GM18508 (cell line): Measurements from ENCODE around the gene ZNF407.

ENCODE experiments used
- ATAC-seq: cut with Tn5 transposase; IDR thresholded peaks from one replicate; pipeline ENCODE4 v1.9.1; 2021; ENCODE audit warnings: moderate number of reproducible peaks; ENCODE audit not compliant: insufficient read depth, unreplicated experiment

ZNF407 gene

DNA sequence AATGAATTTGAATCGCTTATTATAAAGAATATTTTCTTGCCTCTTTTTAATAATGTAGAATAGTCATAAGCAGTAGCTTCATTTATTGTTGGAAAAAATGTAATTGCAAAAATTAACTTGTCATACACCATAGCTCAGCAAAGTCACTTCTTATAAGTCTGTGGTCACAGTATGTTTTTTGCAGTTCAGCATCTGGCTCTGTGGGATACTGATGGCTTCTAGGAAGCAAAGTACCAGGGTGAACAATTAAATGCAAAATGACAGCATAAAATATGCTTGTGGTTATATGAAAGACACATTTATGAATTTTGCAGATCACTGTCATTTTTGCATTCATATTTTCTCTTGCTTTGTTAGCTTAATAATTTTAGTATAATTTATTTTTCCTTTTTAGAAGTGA, 116.5 kb downstream of the ZNF407 start:
- no peak for ATAC-seq

DNA sequence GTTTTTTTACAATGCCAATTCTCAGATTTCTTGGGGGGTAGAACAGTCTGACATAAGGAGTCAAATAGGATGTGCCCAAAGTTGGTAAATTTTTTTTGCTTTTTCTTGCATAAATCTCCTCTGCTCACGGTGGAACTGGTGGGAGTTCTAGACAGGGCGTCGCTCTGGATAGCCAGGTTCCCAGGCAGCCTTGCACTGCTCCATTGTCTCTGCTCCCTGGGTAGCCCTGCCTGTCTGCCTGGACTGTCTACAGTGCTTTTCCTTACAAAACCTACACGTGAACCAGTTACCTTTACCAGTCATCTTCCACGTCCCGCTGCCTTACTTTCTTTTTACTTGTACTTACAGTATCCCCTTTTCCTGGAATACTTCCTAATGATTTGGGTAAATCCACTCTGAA, 117.1 kb downstream of the ZNF407 start:
- no peak for ATAC-seq

DNA sequence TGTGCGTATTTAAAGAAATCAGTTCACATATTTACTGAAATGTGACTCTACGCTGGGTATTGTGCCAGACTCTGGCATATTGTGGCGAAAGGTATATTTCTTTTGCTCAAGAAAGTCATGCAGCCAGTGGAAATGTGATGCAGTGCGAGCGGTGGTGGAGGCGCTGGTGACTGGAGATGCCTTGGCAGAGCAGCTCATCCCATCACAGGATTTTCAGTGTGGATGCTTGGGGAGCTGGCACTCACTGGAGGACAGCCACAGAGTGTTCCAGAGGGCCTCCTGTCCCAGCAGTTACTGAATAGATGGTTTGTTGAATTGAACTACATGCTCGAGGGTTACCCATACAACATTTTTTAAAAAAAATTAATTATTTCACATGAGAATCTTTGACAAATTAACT, 117.6 kb downstream of the ZNF407 start:
- no peak for ATAC-seq

DNA sequence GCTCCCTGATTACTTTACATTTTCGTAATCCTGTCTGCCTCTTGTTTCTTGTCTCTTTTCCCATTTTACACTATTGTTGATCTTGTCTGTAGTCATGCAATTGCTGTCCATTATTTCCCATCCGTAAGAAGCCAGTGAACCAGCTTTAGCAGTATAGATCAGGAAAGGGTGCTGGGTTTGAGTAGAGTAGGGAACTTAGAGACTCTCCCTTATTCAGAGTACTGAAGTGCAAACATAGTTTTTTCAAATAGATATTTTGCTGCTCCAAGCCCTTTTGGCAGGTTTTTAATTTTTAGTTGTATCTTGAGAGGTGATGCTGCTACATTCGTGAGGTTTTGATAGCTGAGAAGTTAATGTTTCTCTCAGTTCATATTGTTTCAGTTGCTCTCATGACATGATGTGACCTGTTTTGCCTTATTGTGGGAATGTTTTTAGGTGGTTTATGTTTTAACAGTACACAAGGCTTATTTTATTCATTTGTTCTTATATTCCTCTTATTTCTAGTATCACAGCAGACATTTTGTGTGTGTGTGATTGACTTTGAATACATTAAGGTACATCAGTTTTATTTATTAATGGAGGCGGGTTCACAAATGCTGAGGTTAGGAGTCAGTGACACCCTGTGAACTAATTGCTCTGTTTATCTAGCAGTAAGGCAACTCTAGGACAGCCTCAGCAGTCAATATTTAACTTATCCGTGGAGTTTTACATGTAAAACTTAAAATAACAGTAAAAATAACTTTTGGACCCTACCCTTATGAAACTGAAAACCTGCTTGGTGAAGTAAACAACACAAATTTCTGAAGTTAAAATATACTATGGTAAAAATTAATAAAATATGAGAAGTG, 118.4 kb downstream of the ZNF407 start:
- no peak for ATAC-seq

DNA sequence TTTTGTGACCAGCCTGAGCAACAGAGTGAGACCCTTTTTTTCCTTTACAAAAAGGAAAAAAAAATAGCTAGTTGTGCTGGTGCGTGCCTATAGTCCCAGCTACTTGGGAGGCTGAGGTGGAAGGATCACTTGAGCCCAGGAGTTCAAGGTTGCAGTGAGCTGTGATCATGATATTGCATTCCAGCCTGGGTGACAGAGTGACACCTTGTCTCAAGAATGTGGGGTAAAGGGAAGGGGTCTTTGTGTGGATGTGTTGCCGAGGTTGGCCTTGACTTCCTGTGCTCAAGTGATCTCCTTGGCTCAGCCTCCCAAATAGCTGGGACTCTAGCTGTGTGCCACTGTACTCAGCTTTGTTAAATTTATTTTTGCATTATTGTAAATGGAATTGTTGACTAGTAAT, 120.6 kb downstream of the ZNF407 start:
- no peak for ATAC-seq

DNA sequence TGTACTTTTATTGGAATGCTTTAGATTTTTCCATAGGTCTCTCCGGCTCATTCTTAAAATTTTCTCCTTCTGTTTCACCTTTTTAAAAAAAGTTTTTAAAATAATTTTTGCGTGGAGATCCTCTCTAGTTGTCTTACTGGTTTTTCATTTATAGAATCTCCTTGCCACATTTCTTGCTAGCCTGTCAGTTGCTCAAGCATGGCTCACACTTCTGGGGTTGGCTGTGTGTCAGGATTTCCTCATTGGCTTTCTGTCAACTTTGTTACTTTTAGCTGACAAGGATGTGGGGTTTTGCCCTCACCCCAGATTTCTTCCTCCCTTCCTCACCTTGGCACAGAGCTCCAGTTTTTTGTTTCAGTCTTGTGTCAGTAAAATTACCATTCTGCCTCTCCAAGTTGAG, 124.6 kb downstream of the ZNF407 start:
- no peak for ATAC-seq

DNA sequence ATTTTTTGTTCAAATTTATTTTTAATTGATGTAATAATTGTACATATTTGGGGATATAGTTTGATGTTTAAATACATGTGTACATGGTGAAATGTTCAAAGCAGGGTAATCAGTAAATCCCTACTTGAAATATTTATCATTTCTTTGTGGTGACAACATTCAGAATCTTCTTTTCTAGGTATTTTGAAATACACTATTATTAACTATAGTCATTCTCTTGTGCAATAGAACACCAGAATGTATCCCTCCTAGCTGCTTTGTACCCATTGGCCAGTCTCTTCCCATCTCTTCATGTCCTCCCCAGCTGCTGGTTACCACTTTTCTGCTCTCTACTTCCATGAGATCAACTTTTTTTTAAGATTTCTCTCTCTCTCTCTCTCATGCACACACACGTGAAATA, 126.5 kb downstream of the ZNF407 start:
- no peak for ATAC-seq

DNA sequence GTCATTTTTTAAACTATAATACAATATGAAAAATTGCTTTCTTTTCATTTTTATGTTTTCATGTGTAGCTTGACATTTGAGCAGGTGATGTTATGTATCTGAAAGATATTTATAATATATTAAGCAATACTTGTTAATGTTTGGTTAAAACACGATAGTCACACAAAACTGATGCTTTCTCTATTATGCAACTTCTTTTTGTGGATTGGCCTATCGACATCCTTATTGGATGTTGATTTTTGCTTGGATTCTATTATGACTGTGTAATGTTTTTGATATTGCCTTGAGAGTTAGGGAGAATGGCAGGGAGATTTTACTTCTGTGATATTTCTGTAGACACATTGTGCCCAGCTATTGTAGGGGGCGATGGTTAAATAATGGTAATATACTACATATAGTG, 128.0 kb downstream of the ZNF407 start:
- no peak for ATAC-seq

DNA sequence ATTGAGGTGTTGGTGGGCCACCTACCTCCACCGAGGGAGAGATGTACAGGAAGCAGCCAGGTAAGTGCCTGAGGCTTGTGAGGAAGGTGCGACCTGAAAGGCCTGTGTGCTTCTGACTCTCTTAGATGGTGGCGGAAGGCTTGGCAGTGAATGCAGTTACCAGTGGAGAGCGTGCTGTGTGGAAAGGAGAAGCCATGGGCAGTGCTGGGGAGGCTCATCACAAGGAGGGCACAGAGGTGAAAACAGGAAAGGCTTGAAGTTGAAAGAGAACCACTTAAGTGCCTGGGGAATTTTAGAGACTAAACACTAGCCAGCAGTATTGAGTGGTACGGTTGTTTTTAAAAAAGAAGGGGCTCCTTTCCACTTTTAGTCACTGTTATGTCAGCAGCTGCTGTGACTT, 130.9 kb downstream of the ZNF407 start:
- no peak for ATAC-seq

DNA sequence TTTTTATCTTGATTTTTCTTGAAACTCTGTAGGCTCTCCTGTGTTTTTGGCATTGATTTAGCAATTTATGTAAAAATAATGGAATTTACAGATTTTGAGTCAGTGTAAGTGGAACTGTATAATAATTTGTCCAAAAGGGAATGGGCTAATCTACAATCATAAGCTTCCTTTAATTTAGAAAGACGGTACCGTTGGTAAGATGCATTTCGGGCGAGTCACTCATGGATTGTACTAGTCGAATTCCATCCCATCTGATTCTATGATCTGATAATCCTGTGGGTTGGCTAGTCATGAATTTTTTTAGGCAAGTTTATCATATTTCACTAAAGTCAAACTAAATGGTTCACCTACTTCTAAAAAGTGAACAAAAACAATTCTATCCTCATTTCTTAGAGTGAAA, 133.4 kb downstream of the ZNF407 start:
- ATAC-seq, result no peak

DNA sequence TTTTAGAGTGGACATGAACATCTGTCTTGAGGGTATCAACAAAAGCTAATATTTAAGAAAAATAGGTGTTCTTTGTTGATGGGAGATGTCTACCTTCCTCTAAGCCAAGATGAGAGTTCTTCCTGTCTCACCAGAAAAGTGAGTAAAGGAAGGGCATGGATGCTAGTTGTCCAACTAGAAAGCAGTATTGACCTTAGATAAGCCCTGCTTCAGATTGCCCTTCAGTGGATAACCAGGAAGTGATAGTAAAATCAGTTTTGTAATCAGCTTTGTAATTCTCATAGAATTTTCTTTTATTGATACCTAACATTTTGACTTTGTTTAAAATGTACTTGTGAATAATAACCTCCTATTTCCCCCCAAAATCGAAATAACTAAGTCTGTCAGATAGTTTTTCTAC, 134.7 kb downstream of the ZNF407 start:
- no peak for ATAC-seq

DNA sequence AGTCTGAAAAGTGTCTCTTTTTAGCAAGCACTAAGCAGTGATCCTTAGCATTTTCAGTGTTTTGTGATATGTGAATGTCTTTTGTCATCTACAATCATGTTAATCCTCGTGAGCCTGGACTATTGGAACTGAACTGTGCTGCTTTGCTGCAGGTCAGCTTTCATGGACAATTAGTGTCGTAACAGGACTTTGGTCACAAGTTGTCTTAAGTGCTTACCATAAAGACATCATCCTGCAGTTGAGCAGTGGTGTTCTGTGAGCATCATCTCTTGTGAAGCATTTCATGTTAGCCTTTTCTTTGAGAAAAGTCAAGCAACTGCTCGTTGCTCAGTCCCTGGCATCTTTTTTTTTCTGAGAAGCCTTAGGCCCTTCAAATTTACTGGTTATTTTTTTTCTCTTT, 135.9 kb downstream of the ZNF407 start:
- ATAC-seq, result no peak

DNA sequence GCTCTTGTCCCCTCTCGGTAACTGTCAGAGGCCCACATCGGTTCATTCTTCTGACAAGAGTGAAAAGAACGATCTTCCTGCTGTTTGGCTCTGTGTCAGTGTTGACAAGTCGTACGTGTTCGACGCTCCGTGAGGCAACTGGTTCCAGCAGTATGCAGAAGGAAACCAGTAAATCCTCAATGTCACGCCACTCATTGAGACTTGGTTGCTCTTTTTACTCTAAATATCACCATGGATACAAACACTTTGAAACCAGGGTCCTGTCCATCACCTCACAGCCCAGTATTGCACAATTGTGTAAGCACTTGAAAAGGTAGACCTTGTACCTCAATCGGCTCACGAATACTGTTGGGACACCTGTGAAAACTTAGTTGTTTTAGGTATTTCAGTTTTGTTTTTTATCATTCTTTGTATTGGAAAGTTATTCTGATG, 136.4 kb downstream of the ZNF407 start:
- ATAC-seq, result no peak

DNA sequence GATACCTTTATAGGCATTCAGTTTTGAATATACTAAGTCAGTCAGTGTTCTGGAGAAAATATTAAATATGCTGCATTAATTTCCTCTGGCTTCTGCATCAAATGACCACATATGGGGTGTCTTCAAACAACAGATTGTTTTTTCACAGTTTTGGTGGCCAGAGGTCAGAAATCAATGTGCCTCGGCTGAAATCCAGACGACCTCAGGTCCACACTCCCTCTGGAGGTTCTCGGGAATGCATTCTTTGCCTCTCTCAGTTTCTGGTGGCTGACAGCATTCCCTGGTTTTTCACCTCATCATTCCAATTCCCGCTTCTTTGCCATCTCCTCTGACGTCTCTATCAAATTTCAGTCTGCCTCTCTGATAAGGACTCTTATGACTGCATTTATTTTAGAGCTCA, 142.3 kb downstream of the ZNF407 start:
- no peak for ATAC-seq

DNA sequence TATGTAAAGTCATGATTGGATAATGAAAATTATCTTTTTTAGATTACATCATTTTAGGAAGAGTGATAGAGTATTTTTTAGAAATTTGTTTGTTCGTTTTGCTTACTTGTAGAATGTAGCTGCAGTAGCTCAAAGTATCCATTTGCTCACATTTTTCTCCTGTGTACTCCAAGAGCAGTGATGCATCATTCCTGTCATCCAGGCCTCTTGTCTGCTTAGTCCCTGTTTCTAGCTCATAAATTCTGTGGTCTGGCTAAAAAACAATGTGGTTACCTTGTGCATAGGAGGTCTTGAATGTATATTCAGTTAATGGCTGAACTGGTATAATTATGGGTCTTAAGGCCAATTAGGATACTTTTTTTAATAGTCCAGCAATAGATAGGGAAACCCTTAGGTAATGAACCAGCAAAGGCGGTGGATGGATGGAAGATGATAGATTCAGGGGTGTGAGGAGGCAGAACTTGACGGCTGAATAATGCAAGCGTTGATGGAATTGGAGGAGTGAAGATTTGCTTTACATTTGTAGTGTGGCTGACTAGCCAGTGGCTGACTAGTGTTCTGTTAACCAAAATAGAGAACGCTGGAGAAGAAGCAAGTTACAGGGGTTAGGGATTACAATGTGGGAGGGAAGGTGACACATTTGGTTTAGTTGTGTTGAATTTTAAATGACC, 145.0 kb downstream of the ZNF407 start:
- no peak for ATAC-seq

DNA sequence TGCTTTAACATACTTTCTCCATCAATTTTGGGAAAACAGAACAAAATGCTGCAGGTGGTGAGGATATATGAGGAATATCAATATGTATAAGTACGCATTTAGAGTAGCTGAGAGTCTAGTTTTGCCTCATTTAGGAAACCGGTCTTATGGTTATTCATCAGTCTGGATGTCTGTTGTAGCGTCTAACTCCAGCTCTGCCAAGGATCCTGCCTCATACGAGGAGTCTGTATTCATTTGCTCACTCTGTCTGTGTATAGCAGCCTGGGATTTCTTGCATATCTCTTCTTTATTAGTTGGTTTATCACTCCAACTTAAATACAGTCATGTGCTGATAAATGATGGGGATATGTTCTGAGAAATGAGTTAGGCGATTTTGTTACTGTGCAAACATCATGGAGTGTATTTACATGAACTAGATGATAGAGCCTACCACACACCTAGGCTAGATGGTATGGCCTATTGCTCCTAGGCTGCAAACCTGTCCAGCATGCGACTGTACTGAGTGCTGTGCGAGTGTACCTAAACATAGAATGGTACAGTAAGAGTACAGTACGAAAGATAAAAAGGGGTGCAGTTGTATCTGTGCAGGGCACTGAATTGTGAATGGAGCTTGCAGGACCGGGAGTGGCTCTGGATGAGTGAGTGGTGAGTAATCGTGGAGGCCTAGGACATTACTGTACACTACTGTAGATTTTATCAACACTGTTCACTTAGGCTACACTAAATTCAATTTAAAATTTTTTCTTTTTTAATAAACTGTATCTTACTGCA, 148.1 kb downstream of the ZNF407 start:
- ATAC-seq, result no peak

DNA sequence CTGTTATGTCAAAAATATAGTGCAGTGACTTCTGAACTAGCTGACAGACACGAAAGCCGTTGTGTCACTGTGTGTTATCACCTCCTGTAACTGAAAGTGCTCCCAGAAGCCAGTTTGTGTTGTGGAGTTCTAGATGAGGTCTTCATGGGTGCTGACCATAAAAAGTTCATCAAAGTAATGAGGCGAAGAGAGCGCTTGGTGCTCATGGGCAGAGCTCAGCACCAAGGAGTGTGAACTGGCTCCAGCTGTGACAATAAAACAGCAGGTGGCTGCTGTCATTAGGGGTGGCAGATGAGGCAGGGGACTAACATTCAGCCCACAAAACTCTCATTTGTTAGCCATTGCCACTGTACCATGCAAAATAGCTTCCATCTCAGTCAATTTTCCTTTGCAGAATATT, 151.1 kb downstream of the ZNF407 start:
- ATAC-seq, result no peak

DNA sequence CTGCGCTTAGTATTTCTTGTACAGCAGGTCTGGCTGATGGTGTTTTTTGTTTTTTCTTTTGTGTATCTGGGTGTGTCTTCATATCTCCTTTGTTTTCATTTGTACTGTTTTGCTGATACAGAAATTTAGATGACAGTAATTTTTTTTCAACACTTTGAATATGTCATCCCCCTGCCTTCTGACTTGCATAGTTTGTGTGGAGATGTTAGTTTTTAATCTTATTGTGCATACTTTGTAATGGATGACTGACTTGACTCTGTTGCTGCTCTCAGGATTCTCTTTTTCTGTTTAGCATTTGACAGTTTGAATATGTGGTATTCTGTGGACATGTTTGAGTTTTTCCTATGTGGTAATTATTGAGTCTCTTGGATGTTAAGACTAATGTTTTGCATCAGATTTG, 161.3 kb downstream of the ZNF407 start:
- ATAC-seq, result no peak

DNA sequence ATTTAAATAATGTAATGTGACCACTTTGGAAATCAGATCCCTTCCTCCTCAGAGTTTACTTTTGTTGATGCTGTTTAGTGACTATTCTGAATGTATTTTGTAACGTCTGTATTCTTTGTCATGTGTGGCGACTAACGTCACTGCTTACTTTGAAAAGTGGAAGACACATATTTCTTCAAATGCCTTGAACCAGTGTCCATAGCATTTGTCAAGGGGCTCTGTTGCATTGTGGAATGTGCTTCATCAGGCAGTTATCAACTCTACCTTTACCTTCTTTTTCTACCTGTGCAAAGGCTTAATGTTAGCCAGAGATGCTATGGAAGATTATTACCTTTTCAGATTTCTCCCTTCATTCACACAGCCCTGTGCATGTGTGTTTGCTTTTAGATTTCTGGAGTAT, 162.4 kb downstream of the ZNF407 start:
- no peak for ATAC-seq

DNA sequence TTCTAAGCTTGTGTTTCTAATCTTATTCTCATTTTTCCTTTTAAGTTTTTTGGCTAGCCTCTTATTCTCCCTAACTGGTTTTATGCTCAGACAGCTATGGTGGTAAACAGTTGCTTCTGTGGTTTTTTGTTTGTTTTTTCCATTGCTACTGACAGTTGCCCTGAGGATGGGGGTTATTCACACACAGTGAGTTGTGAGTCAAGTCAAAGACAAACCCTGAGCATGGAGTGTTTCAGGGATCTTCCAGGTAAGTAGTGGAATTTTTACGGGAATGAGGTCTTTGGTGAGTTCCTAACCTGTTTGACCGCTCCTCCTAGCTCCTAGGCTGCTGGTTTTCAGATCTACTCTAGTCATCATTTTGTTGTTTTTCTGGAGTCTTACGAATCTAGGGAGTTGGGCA, 162.8 kb downstream of the ZNF407 start:
- no peak for ATAC-seq

DNA sequence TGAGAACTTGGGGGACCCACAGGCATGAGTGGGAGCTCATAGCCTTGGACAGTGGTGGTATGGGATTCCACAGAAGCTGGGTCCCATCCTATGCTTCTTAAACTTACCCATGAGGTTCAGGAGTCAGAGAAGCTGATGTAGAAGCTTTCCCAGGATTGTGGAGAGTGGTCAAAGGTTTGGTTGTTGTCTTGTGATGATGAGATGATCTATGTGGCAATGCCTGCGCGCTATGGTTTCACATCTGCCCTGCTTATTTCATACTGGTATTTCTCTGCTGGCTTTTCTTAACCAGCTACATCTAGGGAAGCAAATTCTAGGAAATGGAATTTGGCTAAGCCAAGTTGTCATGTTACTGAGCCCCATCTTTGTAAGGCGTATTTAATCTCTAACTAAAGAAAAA, 168.6 kb downstream of the ZNF407 start:
- no peak for ATAC-seq
